Tibial nerve (tissue), 4 donors: ENCODE measurements around the gene WDR81. TPM values are rescaled to one million over a fixed set of nuclear protein-coding genes. Genes with fewer than 3 reads are reported as not detected.
A peak's percentile ranks its signal among the peaks of the same experiment; 100 is the strongest.

ENCODE experiments used
- DNase-seq, 2 donors: peaks; one replicate each; pipeline ENCODE4 v3.0.0-alpha.2; 2019; ENCODE audit warnings: low spot score in 2 of 2
- H3K27ac ChIP-seq, 4 donors: fragments of 200-600 bp; sonication (generic) in 3 of 4; one replicate each; pipeline ENCODE4 v1.5.1; 2017 to 2019; ENCODE audit warnings: mild to moderate bottlenecking in 1 of 4
- H3K27me3 ChIP-seq, 2 donors: fragments of 200-600 bp; sonication (generic) in 1 of 2; one replicate each; pipeline versions ENCODE4 v1.5.1 to v1.6.0; 2017 to 2019
- H3K36me3 ChIP-seq, 3 donors: fragments of 200-600 bp; sonication (generic); one replicate each; pipeline ENCODE4 v1.5.1; 2018 to 2019
- H3K4me1 ChIP-seq, 4 donors: fragments of 200-600 bp; sonication (generic) in 3 of 4; one replicate each; pipeline ENCODE4 v1.5.1; 2017 to 2019
- H3K4me3 ChIP-seq, 4 donors: fragments of 200-600 bp; sonication (generic) in 3 of 4; one replicate each; pipeline ENCODE4 v1.5.1; 2017 to 2019; ENCODE audit warnings: mild to moderate bottlenecking in 1 of 4, moderate library complexity in 1 of 4
- H3K9me3 ChIP-seq, 4 donors: fragments of 200-600 bp; sonication (generic) in 3 of 4; one replicate each; pipeline ENCODE4 v1.5.1; 2017 to 2019
- EP300 ChIP-seq, 2 donors: sonication (generic); formaldehyde crosslinking; IDR thresholded peaks; one replicate each; pipeline ENCODE4 v1.6.1; 2017; ENCODE audit warnings: antibody characterized with exemption in 2 of 2, mild to moderate bottlenecking in 1 of 2
- POLR2A ChIP-seq, 2 donors: fragments of 450-650 bp; IDR thresholded peaks; one replicate each; pipeline ENCODE4 v1.6.1; 2017; ENCODE audit warnings: antibody characterized with exemption in 2 of 2, mild to moderate bottlenecking in 2 of 2, moderate library complexity in 2 of 2
- WGBS, 2 donors: methylation state at CpG; one replicate each; pipeline ENCODE4 v1.1.5; 2018; 5-methylcytosine and 5-hydroxymethylcytosine counted together
- total RNA-seq, 4 donors: library from RNA; depleted of rRNA; stranded (reverse); fragments of >200 nt; gene quantifications; one replicate each; pipeline ENCODE4 v1.1.0, GENCODE V29; 2016
- TF ChIP-seq, protein P1 (sequence below), 5 experiments: fragments of 200-600 bp in 3 of 5; fragments of 450-650 bp in 2 of 5; sonication (generic) in 3 of 5; IDR thresholded peaks; one replicate each; pipeline ENCODE4 v1.5.1; 2016 to 2019; ENCODE audit warnings: antibody characterized with exemption in 5 of 5, mild to moderate bottlenecking in 3 of 5, moderate library complexity in 2 of 5

Gene WDR81
- 100 to 1,000 TPM in 2 of 4 donors, 10 to 100 TPM in 2; 54.4 to 111 (median 92.0) TPM for total RNA-seq

DNA sequence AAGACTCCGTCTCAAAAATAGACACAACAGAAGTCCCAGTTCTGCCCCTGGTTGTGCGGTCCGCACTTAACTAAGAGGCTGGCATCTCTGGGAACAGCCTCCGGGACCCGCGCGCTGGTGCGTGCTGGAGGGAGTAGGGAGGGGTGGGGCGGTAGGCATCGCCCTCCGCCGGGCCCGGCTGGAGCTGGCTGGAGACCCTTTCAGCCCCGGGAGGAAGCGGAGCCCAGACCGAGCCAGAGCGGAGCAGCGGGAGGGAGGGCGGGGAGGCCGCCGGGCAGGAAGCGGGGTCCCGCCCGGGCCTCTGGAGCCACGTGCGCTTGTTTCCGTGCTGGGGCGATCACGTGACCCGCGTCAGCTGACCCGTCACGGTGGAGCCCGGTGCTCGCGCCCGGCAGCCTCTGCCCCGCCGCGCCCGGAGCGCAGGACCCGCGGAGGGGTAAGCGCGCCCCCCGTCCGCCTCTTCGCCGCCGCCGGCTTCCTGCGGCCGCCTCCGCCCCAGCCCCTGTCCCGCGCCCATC, at the start of gene WDR81:
Gene WDR81 (plus strand): TSS at position 354 of the 518 bp plus-strand sequence. CDS start 256 bp downstream, outside the sequence.
- WGBS, 2 donors, result 1% methylated on average over 29 to 30 of the region's 57 CpGs
- H3K4me1 ChIP-seq, result peaks cover 0 to 65% (median 34%) of the 10 kb centered on the region in 4 donors
- TF ChIP-seq, protein P1, sequence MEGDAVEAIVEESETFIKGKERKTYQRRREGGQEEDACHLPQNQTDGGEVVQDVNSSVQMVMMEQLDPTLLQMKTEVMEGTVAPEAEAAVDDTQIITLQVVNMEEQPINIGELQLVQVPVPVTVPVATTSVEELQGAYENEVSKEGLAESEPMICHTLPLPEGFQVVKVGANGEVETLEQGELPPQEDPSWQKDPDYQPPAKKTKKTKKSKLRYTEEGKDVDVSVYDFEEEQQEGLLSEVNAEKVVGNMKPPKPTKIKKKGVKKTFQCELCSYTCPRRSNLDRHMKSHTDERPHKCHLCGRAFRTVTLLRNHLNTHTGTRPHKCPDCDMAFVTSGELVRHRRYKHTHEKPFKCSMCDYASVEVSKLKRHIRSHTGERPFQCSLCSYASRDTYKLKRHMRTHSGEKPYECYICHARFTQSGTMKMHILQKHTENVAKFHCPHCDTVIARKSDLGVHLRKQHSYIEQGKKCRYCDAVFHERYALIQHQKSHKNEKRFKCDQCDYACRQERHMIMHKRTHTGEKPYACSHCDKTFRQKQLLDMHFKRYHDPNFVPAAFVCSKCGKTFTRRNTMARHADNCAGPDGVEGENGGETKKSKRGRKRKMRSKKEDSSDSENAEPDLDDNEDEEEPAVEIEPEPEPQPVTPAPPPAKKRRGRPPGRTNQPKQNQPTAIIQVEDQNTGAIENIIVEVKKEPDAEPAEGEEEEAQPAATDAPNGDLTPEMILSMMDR (IDR thresholded peaks at IDR 0.05), result peak in 2 of 5 experiments; percentile 25 to 40
- TF ChIP-seq EP300 (IDR thresholded peaks at IDR 0.05) (peak; percentile 61 to 77), POLR2A (IDR thresholded peaks at IDR 0.05) (peak in 1 of 2 donors; percentile 52)

DNA sequence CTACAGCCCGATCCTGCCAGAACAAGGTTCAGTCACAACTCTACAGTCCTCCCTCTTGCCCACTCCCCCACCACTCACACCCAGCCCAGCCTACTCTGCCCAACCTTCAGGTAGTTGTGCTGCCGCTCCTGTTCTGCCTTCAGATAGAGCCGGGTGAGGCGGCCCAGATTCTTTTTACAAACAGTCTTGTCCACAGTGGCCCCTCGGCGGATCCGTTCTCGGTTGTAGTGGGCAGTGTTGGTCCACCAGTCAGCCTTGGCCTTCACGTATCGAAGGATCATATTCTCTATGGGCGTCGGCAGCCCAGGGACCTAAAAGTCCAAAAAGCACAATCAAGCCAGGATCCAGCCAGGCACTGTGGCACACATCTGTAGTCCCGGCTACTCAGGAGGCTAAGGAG, 48.1 kb upstream of the WDR81 start:
- no peak overlapping the region for H3K4me3 ChIP-seq
- peaks cover 26 to 100% (median 82%) of the 10 kb centered on the region in 3 donors for H3K36me3 ChIP-seq
- no peak overlapping the region for H3K27ac ChIP-seq
- peaks cover 0 to 8% (median 0%) of the 10 kb centered on the region in 4 donors for H3K4me1 ChIP-seq
- 94 to 96% methylated on average over 13 of the region's 13 CpGs for WGBS, 2 donors
- DNase-seq, result no peak
- H3K9me3 ChIP-seq, result no peaks in the 10 kb centered on the region
- TF ChIP-seq POLR2A (IDR thresholded peaks at IDR 0.05) (no peak), EP300 (IDR thresholded peaks at IDR 0.05) (no peak)
- TF ChIP-seq, protein P1 (IDR thresholded peaks at IDR 0.05), result no peak
- H3K27me3 ChIP-seq, result no peaks in the 10 kb centered on the region

More for the DNA sequence above, at the start of gene WDR81:
- peaks cover 0 to 36% (median 4%) of the 10 kb centered on the region in 3 donors for H3K36me3 ChIP-seq
- no peaks in the 10 kb centered on the region for H3K9me3 ChIP-seq
- H3K27me3 ChIP-seq, result no peaks in the 10 kb centered on the region
- DNase-seq, result peak; percentile 93 to 95
- peak within 1 kb of the TSS; percentile 85 to 95 (median 87) for H3K27ac ChIP-seq
- peak within 1 kb of the TSS; percentile 67 to 90 (median 72) for H3K4me3 ChIP-seq

DNA sequence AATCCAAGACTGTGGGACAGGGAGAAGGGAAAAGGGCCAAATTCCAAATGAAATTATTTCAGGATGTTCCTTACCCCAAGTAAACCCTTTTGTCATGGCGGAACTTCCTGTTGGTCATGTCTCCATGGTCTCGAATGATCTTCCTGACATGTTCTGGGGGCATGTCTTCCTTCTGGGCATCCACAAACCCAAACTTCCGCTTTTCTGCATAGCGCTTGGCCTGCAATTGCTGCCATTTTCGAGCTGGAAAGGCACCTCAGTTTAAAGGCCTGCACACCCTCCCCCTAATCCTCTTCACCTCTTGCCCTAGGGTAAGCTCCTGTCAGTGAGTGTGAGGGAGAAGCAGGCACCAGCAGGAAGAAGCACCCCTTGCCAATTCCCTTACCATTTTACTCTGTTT, 41.0 kb upstream of the WDR81 start:
- WGBS, 2 donors, result 72 to 75% methylated on average over 5 of the region's 5 CpGs
- H3K9me3 ChIP-seq, result no peaks in the 10 kb centered on the region
- TF ChIP-seq, protein P1 (IDR thresholded peaks at IDR 0.05), result no peak
- no peak for TF ChIP-seq POLR2A (IDR thresholded peaks at IDR 0.05)
- TF ChIP-seq EP300 (IDR thresholded peaks at IDR 0.05), result no peak
- H3K36me3 ChIP-seq, result peaks cover 8 to 50% (median 25%) of the 10 kb centered on the region in 3 donors
- H3K4me1 ChIP-seq, result peaks cover 0 to 36% (median 15%) of the 10 kb centered on the region in 4 donors
- no peaks in the 10 kb centered on the region for H3K27me3 ChIP-seq
- H3K4me3 ChIP-seq, result peak overlapping the region; percentile 56 to 96 (median 74)
- H3K27ac ChIP-seq, result peak overlapping the region; percentile 74 to 98 (median 92)
- DNase-seq, result no peak

DNA sequence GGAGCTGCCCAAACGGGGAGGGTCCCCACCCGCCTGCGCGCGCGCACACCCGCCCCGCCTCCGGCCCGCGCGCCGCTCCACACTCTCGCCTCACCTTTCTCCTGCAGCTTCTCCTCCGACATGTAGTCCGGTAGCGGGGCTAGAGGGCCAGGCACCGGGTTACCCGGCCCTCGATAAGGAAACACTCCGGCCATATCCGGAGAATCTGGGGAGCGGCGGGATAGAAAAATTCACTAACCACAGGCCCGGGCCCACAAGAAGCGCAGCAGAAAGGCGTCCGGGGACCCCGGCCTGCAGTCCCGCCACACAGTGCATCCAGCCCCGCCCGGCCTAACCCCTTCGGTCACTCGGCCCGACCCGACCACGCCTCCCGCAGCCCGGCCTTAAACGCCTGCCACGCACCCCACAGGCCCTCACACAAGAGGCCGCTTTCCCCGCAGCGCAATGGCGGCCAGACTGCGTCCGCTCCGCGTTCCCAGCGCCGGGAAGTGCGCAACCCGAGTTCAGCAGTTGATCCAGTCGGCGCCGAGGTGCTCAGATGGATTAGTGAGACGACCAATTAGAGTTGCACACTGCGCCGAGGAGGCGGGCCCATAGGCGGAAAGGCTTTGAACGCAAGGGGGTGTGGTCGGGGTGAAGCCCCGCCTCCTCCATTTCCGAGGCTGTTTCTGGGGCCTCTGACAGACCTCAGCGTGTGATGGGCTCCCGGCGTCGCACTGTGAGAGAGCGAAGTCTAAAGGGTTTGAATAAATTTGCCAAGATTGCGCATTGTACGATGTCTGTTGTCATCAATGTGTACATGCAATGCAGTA, 39.9 kb upstream of the WDR81 start, which contains the start of gene PRPF8:
Gene PRPF8 (minus strand): TSS at position 490 of the 812 bp plus-strand sequence. CDS start 296 bp downstream, at position 194.
- TF ChIP-seq POLR2A (IDR thresholded peaks at IDR 0.05) (peak; percentile 93 to 97), EP300 (IDR thresholded peaks at IDR 0.05) (peak; percentile 56 to 99)
- TF ChIP-seq, protein P1 (IDR thresholded peaks at IDR 0.05), result peak in 2 of 5 experiments; percentile 26 to 45
- Histone ChIP-seq H3K9me3 (no peaks in the 10 kb centered on the region), H3K36me3 (peaks cover 3 to 39% (median 14%) of the 10 kb centered on the region in 3 donors), H3K27ac (peak within 1 kb of the TSS; percentile 74 to 98 (median 92)), H3K4me1 (peaks cover 0 to 36% (median 15%) of the 10 kb centered on the region in 4 donors), H3K27me3 (no peaks in the 10 kb centered on the region), H3K4me3 (peak within 1 kb of the TSS; percentile 56 to 96 (median 74))
- DNase-seq, result peak; percentile 98
- WGBS, 2 donors, result 0% methylated on average over 41 to 64 of the region's 72 CpGs
